Smooth muscle cell (in vitro differentiated cells): ENCODE measurements around the gene SFXN5. TPM values are rescaled to one million over a fixed set of nuclear protein-coding genes. Genes with fewer than 3 reads are reported as not detected.

ENCODE experiments used
- DNase-seq: peaks from one replicate; lab custom pipeline; 2025; ENCODE audit not compliant: unreplicated experiment; lab: John Stamatoyannopoulos, UW
- H2AFZ ChIP-seq: fragments of 200-600 bp; sonication (generic); 2 replicates; pipeline ENCODE4 v1.6.0; 2016; ENCODE audit warnings: antibody characterized with exemption, low read depth, mild to moderate bottlenecking
- H3F3A ChIP-seq: fragments of 200-600 bp; sonication (generic); 2 replicates; pipeline ENCODE4 v1.6.0; 2017; ENCODE audit warnings: antibody characterized with exemption, low read depth
- H3K27ac ChIP-seq: fragments of 200-600 bp; sonication (generic); 2 replicates; pipeline ENCODE4 v1.5.1; 2016; ENCODE audit warnings: low read depth, mild to moderate bottlenecking
- H3K27me3 ChIP-seq: fragments of 200-600 bp; sonication (generic); 2 replicates; pipeline ENCODE4 v1.6.1; 2016; ENCODE audit warnings: low read depth, mild to moderate bottlenecking
- H3K36me3 ChIP-seq: fragments of 200-600 bp; sonication (generic); 2 replicates; pipeline ENCODE4 v1.5.1; 2016; ENCODE audit warnings: low read depth
- H3K4me1 ChIP-seq: fragments of 200-600 bp; sonication (generic); 2 replicates; pipeline ENCODE4 v1.5.1; 2016; ENCODE audit warnings: low read depth
- H3K4me2 ChIP-seq: fragments of 200-600 bp; sonication (generic); 2 replicates; pipeline ENCODE4 v1.6.0; 2016; ENCODE audit warnings: mild to moderate bottlenecking
- H3K4me3 ChIP-seq: fragments of 200-600 bp; sonication (generic); 2 replicates; pipeline ENCODE4 v1.5.1; 2016; ENCODE audit warnings: mild to moderate bottlenecking
- H3K79me2 ChIP-seq: fragments of 200-600 bp; sonication (generic); 2 replicates; pipeline ENCODE4 v1.6.0; 2016; ENCODE audit warnings: low read depth, mild to moderate bottlenecking
- H3K9ac ChIP-seq: fragments of 200-600 bp; sonication (generic); 2 replicates; pipeline ENCODE4 v1.6.0; 2016; ENCODE audit warnings: low read depth
- H3K9me3 ChIP-seq: fragments of 200-600 bp; sonication (generic); replicated peaks from 2 replicates; pipeline ENCODE4 v1.5.1; 2016; ENCODE audit warnings: low read depth
- H4K20me1 ChIP-seq: fragments of 200-600 bp; sonication (generic); 2 replicates; pipeline ENCODE4 v1.6.0; 2016; ENCODE audit warnings: low read depth
- CTCF ChIP-seq: fragments of 200-600 bp; sonication (generic); IDR thresholded peaks from 2 replicates; pipeline ENCODE4 v1.5.1; 2017; ENCODE audit warnings: borderline replicate concordance, mild to moderate bottlenecking, antibody characterized with exemption; ENCODE audit not compliant: insufficient read depth, poor library complexity, severe bottlenecking
- WGBS: methylation state at CpG from one replicate; pipeline ENCODE4 v1.1.7; 2016; ENCODE audit warnings: low lambda C conversion rate; 5-methylcytosine and 5-hydroxymethylcytosine counted together
- polyA plus RNA-seq: library from polyadenylated mRNA; unstranded; fragments of >200 nt; fragmentation: Nextera tagmentation; extraction: Ambion mirVana; gene quantifications from 2 replicates; pipeline ENCODE4 v1.2.1, GENCODE V29; 2016
- total RNA-seq: library from RNA; depleted of rRNA; stranded (reverse); fragments of >200 nt; gene quantifications from 2 replicates; pipeline ENCODE4 v1.2.3, GENCODE V29; 2014

The SFXN5 gene
- total and polyA plus RNA-seq, 2 experiments from 2014 or later = 6.9 to 8.3 TPM

DNA sequence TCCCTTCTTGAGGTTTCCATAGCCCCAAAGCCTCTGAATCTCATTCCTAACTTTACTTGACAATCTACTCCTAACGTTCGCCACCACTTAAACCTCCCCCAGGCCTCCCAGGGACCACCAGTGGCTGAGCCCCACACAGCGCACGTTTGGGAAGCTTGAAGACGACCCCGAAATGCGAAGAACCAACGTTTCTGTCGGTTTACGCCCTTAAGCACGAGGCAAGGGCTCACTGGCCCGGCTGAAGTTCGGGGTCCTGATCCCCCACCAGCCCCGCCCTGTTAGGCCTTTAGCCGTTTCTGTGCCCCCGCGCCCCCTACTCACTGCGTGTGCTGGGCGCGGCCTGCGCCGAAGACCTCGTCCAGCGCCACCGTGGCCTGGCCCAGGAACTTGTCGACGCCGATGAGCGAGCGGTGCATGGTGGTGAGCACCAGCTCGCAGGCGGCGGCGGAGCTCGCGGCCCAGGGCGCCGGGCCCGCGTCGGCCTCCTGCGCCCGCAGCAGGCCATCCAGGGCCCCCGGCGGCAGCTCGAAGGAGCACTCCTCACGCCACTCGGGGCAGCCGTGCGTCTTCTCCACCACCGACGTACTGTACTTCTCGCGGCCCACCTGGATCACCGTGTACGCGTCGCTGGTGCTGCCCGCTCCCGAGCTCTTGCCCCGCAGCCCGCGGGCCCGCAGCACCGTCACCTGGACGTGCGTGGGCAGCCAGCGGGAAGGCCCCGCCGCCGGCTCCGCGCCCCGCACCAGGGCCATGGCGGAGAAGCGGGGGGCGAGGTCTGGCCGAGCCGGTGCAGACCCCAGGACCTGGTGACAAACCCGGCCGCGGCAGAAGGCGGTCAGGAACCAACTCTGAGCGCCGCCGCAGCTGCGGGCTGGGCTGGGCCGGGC is 40.8 kb upstream of the SFXN5 start:
- WGBS = under 1% methylated on average over 77 of the region's 88 CpGs
- DNase-seq = no peak
- Histone ChIP-seq H3K4me2 (peak overlapping the region; percentile 91), H3K4me3 (peak overlapping the region; percentile 67), H3K9me3 (no peaks in the 10 kb centered on the region), H3K9ac (peak overlapping the region; percentile 93), H3K4me1 (peaks cover 17% of the 10 kb centered on the region), H3F3A (no peaks in the 10 kb centered on the region), H3K79me2 (peaks cover 49% of the 10 kb centered on the region), H4K20me1 (peaks cover 46% of the 10 kb centered on the region), H3K36me3 (no peaks in the 10 kb centered on the region), H3K27ac (peak overlapping the region; percentile 91), H2AFZ (peak overlapping the region; percentile 80), H3K27me3 (no peaks in the 10 kb centered on the region)
- TF ChIP-seq CTCF = no peak

- WGBS = 16% methylated on average over 15 of the region's 16 CpGs
- H3F3A ChIP-seq = no peaks in the 10 kb centered on the region
- no peaks in the 10 kb centered on the region for H3K27me3 ChIP-seq
- no peaks in the 10 kb centered on the region for H3K9me3 ChIP-seq
- H3K9ac ChIP-seq = peak overlapping the region; percentile 93
- peak; percentile 28 for DNase-seq
- H3K4me1 ChIP-seq = peaks cover 17% of the 10 kb centered on the region
- peaks cover 58% of the 10 kb centered on the region for H3K79me2 ChIP-seq
- no peaks in the 10 kb centered on the region for H3K36me3 ChIP-seq
- H3K27ac ChIP-seq = peak overlapping the region; percentile 91
- peak overlapping the region; percentile 80 for H2AFZ ChIP-seq
- peak overlapping the region; percentile 67 for H3K4me3 ChIP-seq
- TF ChIP-seq CTCF = no peak
- peaks cover 55% of the 10 kb centered on the region for H4K20me1 ChIP-seq
- H3K4me2 ChIP-seq = peak overlapping the region; percentile 91
These were observed 39.8 kb upstream of the SFXN5 start for GRCh38 chr2:73111073-73112025.

- Histone ChIP-seq H3K4me2 (peak overlapping the region; percentile 91), H3F3A (no peaks in the 10 kb centered on the region), H3K27me3 (no peaks in the 10 kb centered on the region), H3K4me1 (peaks cover 17% of the 10 kb centered on the region), H4K20me1 (peaks cover 65% of the 10 kb centered on the region), H3K36me3 (no peaks in the 10 kb centered on the region), H3K79me2 (peaks cover 68% of the 10 kb centered on the region), H3K9ac (peak overlapping the region; percentile 93), H3K4me3 (peak overlapping the region; percentile 67), H3K9me3 (no peaks in the 10 kb centered on the region), H3K27ac (no peak overlapping the region), H2AFZ (no peak overlapping the region)
- TF ChIP-seq CTCF = no peak
- WGBS = 96% methylated on average over 4 of the region's 4 CpGs
- DNase-seq = no peak
These were observed 38.9 kb upstream of the SFXN5 start for GRCh38 chr2:73110168-73111072.
